ENCODE data around the gene DGLUCY.
"Not testable (repeated sequence)": the region's sequence is repeated elsewhere in the genome, so short reads cannot be mapped to it uniquely, and the experiment has no call there.

- not testable (repeated sequence) for TF ChIP-seq ZNF274 (IDR thresholded peaks at IDR 0.05; ENCODE audit: low read depth, low read length); SUZ12 (IDR thresholded peaks at IDR 0.05; ENCODE audit: extremely low read depth, insufficient read depth, insufficient read length); YY1 (IDR thresholded peaks at IDR 0.05; ENCODE audit: insufficient read depth, insufficient read length)
Observed at GRCh38 chr14:91156877-91157276, 43.0 kb downstream of the DGLUCY start.

Measured in NT2/D1 (cell line).